HG03558 (cell line): Measurements from ENCODE around the gene TMEM131.

Experiments
- ATAC-seq: cut with Tn5 transposase; IDR thresholded peaks from one replicate; pipeline ENCODE4 v1.9.1; 2021; ENCODE audit warnings: moderate number of reproducible peaks; ENCODE audit not compliant: unreplicated experiment; ENCODE audit errors: extremely low read depth

TMEM131 gene

DNA sequence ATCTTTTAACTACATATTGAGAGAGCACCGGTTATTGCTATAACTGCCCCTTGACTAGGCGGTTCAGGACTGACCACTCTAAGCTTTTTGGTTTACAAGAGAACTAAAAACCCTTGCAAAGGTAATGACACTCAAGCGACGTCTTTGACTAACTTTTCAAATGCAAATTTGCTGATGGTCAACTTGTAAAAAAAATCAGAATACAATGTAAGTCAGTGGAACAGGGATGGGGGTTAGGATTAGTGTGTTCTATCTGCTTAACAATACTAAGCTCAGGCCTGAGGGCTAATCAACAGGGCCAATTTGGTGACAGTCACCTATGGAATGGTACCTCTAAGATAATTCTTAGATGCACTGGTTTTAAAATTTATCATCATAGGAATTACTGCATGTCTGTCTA is 225.3 kb downstream of the TMEM131 start:
- no peak for ATAC-seq

DNA sequence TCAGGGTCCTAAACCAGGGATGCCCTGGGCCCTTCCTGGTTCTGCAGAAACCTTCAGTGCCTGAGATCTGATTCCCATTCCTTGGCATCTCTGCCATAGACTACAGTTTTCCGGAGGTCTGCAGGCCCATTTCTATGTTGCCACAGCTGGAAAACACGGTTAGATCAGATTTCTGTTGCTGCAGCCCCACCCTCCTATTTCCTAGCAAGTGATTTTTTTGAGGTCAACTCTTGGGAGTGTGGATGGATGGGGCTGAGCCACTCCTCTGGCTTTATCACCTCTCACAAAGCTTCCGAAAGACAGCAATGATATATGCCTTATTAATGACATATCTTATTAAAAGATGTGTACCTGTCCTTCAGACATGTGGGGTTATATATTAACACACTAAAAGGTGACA is 226.0 kb downstream of the TMEM131 start:
- no peak for ATAC-seq

DNA sequence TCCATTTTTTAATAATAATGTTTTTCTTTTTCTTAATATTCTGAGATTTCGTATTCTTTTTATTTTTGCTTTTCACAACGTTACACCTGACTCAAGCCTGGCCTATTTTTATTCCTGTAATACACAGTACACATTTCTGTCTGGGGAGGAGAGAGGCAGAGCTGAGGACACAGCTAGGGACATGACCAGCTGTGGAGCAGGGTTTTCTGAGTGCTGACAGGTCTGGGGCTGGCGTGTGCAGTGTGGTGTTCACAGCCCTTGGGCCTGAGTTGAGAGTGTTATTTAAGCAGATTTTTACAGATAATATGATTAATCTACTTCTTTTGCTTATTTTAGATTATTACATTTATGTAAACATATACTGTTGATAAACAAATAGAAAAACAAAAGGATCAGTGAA is 226.4 kb downstream of the TMEM131 start:
- no peak for ATAC-seq

DNA sequence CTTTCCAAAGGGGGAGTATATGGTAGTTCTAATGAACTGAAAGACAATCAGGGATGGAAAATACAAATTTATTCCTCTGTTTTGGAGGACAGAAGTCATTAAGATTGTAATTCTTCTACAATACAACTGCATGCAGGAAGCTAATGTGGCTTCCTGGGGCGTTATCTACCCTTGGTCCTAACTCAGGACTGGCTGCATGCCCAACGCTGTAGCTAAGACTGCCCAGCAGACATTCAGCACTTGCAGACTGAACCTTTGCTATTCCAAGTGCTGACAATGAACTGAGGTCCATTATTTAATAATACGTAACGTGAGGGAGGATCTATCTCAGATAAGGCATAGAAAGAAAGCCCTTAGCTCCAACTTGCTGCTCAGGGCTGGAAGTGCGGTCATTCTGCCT is 229.2 kb downstream of the TMEM131 start:
- ATAC-seq, result no peak

DNA sequence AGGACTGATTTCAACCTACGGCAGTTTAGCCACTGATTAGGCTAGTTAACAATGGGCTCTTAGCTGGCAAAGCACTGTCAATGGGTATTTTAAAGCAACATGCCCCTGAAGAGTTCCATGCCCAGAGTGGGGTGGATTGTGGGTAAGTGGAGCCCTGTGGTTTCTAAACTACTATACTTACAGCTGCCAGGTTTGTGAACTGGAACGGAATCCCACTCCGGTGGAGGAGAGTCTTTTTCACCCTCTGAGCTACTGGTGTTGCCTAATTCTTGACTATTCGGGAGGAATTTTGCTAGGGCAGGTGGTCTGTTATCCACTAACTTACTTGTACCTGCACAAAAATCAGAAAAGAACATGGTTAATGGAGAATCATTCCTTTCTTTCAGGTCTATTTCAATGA is 229.8 kb downstream of the TMEM131 start:
- no peak for ATAC-seq

DNA sequence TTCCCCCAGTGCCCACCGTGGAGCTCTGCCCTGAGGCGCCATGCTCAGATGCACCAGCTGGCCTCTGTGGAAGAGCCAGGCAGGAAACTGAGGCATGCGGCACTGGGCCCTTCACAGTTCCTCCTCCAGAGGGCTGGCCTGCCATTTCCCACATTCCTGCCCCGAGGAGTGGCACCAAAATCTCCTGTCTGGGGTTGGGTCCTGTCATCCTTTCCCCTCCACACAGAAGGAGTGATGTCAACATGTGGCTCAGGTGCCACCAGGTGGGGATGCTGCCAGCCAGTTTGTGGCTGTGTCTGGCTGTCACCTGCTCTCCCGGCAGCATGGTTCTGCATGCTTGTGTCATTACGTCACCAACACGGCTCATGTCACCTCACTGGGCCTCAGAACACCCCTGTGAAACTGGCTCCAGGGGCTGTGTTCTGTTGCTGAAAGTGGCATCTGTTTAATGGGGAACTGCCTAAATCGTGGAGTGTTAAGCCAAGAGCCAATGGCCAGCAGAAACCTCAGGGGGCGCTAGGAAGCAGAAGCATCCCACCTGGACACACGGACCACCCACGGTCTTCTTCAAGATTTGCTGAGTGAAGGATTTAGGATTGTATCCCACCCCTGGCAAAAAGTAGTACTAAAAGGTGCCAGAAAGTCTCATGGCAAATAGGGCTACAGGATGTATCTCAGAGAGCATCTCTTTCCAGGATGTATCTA is 231.0 kb downstream of the TMEM131 start:
- no peak for ATAC-seq

DNA sequence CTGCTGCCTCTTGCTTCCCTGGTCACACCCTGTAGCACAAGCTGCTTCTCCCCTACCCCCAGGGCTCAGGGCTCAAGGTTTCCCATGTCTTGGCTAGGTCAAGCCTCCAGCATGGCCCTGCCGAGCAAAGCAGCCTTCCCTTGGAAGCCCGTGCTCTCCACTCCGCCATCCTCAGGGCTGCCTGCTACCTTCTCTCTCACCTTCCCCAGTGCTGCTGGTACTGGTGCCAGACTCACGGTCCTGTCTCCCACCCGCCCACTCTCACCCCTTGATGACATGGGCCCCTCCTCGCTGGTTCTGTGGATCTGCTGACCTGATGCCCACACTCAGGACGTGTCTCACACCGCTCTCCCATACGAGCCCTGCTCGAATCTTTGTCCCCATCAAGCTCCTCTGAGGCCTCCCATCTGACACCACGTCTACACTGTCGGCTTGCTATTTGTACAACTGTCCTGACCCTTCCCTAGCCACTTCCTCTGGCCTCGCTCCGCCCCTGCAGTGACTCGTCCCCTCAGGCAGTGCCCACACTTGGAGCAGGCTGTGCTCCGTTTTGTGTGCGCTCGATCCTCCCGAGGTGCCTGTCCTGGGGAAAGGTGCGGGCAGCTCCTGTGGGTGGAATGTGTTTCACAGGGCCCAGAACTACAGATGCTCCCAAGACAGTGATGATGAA is 232.4 kb downstream of the TMEM131 start:
- no peak for ATAC-seq

DNA sequence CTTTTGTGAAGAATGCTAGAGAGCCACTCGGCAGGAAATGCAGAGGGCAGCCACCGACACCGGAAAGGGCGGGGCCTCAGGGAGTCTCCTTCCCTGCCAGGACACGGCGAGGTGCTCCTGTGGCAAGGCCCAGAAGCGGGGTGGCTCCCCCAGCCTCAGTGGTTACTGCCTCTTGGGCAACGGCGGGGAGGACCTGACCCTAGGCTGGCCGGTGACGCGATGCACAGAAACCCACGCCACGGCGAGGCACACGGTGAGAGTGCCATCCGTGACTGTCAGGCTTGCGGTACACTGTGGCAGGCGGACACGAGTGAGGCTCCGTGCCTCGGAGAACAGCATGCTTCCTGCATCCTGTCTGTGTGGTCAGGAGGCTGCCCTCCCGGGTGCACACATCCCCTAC is 234.6 kb downstream of the TMEM131 start:
- no peak for ATAC-seq

DNA sequence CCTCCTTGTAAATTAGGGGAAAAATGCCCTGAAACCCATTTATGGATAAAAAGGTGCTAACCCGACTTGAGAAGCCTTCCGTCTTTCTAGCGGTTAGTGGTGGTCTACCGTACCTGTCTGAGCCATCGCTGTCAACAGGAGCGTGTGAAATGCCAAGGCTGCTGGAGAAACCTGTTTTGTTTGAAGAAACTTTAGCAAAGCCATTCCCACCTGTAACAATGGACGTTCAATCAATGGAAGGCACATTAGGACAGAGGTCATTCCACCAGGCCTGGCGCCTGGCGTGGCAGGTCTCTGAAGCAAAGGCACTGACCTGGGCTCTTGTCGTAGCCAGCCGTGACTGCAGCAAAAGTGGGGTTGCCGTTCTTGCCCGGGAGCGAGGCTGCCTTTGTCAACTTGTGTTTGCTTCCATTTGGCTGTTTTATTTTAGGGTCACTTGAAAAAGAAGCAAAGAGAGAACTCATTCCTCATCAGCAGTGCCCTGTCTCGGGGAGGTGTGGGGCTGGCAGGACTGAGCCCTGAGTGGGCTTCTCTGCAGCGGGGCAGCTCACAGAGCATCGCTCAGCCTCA is 235.2 kb downstream of the TMEM131 start:
- no peak for ATAC-seq

DNA sequence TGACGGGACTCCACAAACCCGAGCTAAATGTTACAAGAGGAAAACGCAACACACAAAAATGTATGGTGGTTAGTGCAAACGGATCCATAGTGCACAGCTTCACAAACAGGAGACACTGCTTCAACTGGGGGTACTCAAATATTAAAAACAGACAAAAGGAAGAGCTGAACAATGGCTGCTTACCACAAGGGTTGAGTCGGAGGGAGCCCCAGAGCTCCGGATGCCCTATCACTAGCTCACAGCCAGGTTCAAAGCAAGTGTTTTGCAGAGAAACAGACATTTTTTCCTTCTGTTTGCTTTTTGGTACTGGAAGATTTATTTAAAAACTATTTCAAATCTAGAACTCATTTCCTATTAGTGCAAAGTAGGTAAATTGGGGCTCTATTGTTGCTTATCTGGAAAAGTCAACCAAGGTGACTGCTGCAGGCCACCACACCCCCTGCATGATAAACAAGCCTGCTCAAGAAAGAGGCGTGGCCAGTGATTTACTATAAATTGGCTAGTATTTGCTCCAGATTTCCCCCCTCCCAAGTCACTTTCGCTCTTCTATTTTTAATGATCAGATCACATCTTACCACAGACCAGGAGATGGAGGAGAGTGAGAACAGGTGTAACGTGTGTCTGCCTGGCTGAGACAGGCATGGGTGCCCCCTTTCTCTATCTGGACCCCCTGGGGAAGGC is 235.9 kb downstream of the TMEM131 start:
- ATAC-seq, result no peak

DNA sequence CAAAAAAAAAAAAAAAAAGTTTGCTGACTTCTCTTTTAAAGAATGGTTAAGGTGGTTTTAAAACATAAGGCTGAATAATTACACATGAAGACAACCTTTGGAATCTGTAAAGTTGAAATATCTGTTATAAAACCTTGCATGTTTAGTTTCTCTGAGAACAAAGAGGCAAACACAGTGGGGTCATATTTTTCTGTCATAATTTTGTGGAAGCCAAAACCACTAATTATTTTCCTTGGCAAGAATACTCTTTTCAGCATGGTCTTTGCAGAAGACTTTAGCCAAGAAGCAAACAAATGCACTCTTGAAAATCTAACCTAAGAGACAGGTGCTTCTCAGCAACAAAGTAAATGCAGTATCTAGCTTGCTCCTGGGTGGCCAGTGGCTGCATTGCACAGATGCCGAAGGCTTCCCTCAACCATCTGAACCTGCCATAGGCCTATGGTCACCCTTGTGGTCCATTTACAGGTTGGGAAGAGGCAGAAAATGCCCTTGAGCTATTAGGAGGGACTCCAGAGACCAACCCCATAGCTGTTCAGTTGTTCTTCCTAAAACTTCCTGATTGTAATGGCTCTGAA is 237.5 kb downstream of the TMEM131 start:
- no peak for ATAC-seq

DNA sequence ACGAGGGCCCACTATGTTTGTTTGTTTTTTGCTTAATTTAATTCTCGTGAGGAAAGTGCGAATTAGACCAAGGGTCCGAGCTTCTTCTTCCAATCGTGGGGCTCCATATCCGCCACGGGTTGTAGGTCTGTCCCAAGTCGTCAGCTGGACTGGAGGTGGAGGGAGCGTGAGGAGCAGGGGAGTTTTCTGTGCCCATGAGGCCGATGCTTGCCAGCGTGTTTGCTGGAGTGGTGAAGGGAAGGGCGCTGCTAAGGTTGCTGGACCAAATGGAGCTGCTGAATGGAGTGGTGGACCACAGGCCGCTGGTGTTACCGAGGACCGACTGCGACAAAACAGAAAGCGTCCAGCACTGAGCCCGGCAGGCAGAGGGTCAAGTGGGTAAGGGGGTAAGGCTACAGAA is 238.7 kb downstream of the TMEM131 start:
- ATAC-seq, result no peak

DNA sequence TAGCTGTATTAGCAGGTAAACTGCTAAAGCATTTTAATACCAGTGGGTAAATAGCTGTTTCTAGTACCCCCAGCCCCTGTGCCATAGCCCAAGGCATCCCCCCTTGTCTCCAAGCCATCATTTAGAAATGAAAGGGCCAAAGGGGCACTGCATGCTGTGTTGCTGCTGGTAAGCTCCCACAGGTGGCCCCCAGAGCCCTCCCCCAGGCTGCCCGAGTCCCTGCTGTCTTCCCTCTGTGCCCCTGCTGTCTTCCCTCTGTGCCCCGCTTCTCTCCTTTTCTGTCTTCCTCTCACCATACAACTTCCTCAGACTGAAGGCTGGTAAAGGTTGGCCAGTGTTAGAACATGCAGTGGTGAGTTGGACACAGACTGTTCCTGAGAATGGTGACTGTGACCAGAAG is 240.3 kb downstream of the TMEM131 start:
- ATAC-seq, result no peak

DNA sequence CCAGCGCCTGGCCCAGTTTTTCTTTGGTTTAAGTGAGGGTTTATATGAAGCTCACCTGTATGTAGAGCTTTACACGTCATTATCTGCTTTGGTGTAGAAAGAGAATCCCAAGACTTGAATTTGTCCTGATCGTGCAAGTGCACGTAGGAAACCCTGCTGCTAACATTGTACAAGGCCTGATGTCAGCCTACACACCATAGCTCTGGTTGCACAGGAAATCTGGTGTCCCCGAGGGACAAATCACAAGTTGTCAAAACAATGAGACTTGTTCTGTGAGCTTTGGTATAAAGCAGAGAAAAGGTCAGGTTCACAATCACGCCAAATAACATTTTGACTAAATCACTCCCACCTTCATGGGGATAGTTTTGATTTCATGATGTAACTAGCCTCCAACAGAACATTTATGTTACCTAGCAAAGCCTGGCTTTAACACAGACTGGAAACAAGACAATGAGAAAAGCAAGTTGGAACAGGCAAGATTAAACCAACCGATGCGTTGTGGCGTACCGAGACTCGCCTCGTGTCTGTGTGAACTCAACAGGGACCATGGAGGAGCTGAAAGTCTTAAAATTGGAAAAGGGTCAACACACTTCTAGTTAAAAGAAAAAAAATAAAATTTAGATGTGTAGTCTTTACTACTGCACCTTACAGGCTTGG is 240.9 kb downstream of the TMEM131 start:
- no peak for ATAC-seq

DNA sequence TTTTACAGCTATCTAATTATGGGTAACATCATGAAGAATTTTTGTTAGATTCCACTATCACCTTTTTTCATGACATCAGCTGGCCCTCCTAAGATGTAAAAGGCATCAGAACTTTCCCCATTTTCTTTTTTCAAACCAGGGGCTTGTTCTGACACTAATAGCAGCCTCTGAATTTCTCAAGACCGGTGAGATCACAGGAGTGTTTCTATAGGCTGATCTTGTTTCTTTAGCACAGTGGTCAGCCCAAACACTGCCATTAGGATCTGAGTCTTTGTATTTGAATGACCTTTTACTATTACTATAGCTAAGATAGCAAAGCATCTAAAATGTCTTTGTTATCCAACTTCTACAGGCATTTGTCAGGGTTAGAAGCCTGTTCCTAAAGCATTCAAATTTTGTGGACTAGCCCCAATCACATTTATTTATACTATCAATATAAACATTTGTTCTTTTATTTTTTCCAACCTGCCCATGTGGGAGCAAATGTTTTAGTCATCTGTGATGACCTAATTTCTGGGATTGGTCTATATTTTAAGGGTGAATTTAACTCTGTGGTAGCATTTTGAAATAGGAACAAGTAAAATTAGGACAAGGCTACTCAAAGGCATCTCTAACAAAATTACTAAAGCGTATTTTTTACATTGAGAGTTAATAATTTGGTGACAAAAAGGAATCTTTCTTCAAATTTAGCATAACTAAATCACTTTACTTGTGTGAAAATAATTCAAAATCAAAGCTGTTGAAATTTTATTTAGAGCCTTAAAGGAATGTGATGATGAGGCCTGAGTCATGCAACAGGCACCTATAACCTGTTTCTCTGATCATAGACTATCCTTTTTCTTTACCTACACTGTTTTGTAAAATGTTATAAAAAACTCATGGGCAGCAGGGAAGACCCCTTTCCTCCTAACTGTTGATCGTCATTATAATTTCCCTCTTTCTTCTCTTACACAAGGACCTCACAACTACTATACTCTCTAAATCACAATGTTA is 243.1 kb downstream of the TMEM131 start:
- ATAC-seq, result no peak

DNA sequence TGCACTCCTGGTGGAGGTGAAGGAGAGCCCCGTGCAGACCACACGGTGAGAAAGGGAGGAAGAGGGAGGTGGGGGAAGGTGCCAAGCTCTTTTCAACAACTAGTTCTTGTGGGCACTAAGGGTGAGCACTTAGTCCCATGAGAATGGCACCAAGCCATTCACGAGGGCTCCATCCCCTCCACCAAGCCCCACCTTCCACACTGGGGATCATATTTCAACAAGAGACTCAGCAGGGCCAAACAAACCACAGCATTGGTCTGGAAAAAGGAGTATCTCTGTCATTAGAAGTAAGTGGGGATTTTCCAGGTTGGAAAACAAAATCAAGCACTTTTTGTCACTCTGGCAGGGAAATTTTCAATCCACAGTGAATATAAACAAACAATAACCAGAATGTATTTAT is 244.0 kb downstream of the TMEM131 start:
- no peak for ATAC-seq

DNA sequence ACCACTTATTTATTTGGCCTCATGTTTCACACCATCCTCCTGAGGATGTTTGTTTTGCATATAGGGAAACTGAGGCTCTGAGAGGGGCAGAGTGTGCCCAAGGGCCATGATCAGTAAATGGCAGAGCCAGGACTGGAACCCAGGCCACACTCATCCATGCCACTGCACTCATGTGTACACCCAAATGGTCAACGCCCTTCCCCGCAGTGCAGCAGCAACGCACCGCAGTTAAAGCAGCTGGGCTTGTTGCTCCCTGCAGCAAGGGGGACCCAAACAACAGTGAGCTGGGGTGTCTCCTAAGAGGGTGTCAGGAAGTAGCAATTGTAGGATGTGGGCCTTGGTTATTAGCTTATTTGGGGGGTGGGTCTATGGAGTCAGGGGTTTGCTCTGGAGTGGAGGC is 245.7 kb downstream of the TMEM131 start:
- no peak for ATAC-seq

DNA sequence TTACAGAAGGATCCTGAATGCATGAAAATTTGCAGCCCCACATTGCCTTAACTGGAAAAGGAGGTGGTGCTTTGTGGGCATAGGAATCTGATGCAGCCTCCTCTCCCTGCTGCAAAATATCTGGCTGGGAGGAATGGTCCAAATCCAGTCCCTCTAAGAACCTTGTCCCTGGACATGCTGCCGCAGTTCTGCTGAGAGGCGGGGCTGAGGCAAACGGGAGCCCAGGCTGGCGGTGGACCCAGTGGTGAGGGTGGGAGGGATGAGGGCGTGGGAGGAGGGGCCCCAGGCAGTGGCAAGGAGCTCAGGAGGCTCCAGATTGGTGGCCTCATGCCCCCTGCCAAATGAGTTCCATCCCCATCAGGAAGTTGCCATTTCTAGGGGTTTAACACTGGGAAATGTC is 246.2 kb downstream of the TMEM131 start:
- no peak for ATAC-seq

DNA sequence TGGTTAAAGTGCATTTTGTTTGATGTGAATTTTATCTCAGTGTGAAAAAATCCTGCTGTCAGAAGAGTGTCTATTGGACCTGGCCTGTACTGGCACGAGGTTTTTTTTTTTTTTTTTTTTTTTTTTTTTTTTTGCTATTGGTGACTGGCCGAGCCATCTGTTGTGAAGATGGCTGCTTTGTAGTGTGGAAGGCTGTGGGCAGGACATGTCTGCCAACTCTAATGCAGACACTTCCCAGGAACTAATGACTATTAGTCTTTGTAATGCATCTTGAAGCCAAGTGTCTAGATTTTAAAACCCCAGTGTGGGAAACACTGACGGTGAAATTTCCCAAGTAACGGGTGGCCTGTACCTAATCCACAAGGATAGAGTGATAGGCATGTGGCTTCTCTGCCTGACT is 248.0 kb downstream of the TMEM131 start:
- no peak for ATAC-seq
